GM20431 (cell line): ENCODE measurements around the gene SYT3.
"Not testable (repeated sequence)": the region's sequence is repeated elsewhere in the genome, so short reads cannot be mapped to it uniquely, and the experiment has no call there.

Experiments used
- in situ Hi-C: fragments of 300-500 bp; cut with MseI, MboI; formaldehyde crosslinking; loops from one replicate; pipeline ENCODE4 v1.15.0; 2020; ENCODE audit warnings: low sequenced_read_pairs; ENCODE audit not compliant: unreplicated experiment

Gene SYT3

DNA sequence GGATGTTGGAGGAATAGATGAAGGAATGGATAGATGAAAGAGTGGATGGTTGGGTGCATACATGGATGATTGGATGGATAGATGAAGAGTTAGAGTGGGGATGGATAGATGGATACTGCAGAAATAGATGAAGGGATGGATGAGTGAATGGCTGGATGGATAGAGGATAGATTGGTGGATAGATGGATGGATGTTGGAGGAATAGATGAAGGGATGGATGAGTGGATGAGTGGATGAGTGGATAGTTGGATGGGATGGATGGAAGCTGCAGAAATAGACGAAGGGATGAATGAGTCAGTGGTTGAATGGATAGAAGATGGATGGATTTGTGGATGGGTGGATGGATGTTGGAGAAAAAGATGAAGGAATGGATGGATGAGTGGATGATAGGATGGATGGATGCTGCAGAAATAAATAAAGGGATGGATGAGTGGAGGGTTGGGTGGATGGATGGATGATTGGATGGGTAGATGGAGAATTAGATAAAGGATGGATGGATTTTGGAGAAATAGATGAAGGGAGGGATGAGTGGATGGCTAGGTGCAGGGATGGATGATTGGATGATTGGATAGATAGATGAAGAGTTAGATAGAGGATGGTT is 4.7 kb upstream of the SYT3 start:
- in situ Hi-C loops = no loop called here

DNA sequence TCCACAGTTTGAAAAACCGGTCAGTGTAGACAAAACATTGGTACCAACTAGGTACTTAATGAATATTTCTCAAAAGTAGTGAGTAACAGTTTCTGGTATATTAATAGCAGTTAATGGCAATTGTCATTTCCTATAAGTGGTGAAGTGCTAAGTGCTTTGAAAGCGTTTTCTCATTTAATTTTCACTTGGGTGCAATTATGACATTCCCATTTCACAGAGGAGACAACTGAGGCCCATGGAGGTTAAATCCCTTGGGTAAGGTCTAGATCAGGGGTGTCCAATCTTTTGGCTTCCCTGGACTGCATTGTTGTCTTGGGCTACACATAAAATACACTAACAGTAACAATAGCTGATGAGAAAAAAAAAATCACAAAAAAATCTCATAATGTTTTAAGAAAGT is 687 bp upstream of the SYT3 start:
- in situ Hi-C loops = no loop called here

DNA sequence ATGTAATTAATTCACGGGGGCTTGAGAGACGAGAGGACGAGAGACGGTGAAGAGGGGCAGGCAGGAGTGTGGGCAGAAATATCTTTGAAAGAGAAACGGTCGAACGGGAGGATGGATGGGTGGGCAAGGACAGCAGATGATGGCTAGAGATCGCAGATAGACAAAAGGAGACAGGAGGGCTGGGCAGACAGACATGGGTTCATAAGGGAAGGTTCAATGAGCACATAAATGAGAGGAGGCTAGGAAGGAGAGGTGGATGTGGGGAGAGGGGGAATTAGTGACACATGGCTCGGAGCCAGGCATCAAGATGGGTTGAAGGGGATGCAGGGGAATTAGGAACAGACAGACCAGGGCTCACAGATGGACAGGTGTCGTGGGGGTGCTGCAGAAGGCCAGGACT is 1.1 kb downstream of the SYT3 start:
- in situ Hi-C loops = no loop called here

DNA sequence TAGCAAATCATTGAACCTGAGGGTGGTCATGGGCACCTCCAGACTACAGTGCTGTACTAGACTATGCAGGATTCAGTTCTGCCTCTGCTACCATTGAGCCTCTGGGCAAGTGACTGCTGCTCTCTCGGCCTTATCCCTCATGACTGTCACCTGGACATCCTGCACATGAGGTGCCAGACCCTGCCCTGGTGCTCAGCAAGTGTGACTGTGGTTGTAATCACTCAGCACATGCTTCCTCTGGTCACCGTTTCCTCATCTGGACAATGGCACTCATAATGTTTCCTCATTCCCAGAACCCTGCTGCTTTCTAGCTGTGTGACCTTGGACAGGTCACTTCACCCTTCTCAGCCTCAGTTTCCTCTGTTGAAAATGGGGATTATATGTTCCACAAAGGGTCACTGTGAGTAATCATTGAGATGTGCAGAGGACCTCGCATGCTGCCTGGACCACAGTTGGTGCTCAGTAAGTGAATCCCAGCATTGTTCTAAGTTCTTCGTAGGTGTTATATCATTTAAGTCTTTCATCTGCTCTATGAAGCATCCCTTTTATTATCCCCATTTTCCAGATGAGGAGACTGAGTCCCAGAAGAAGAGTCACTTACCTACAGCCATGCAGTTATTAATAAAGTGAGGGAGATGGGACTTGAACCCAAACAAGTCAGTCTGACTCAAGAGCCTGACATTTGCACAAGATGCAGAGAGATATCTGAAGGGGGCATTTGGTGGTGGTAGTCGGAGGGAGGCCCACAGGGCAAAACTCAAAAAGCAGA is 3.2 kb downstream of the SYT3 start:
- in situ Hi-C loops = no loop called here

DNA sequence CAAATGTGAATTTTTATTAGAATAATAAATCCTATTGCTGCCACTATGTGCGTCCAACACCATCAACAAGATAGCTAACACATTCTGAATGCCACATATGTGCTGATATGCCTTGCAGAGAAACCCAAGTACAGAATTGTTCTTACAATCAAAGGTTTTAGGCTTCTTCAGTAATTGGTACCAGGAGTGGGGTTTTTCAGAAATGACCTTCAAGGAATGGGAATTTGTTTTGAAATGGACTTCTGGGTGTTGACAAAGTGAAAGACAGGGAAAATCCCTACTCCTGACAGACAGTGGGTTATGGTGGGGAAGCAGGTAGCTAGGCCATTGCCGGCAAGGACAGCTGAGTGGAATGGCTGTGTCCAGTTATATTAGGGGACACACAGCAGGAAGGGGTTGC is 5.7 kb downstream of the SYT3 start:
- in situ Hi-C loops = no loop called here

DNA sequence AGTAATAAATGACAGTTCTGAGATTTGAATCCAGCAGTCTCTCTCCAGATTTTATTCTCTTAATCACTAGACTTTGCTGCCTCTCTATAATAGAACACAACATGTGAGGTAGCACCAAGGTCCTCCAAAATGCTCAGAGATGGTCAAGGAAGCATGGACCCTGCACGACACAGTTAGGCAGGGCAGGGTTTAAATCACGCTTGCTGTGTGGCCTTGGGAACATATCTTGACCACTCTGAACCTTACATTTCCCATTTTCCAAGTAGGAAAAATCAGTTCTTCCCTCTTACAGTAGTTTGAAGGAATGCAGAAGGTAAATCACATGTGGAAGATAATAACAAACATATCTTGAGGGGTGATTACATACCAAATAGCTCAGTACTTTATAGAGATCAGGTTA is 6.3 kb downstream of the SYT3 start:
- in situ Hi-C loops = no loop called here

DNA sequence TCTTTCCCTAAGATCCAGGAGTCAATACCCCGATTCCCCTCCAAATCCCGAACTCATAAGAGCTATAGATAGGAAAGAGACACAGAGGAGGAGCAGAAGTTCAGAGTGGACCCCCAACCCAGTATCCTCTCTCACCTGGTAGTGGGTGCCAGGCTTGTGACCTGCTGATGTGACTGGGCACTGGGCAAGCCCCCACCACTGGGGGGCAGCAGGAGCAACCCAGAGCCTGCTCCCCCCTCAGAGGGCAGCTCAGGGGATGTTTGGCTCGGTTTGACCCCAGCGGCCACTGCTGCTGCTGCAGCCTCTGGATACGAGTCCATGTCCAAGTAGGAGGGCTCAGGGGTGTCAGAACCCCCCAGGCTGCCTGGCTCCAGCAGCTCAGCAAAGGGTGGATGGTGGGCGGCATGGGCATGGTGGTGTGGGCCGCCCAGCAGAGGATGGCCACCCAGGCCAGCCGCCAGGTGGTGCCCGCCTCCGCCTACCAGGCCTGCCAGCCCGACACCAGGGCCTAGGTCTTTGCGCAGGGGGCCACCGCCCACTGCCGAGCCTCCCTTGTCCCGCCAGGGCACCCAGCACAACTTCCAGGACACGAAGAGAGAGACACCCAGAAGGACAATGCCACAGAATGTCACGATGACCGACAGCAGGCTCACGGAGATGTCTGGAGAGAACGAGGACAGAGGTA is 7.4 kb downstream of the SYT3 start:
- in situ Hi-C loops = no loop called here

DNA sequence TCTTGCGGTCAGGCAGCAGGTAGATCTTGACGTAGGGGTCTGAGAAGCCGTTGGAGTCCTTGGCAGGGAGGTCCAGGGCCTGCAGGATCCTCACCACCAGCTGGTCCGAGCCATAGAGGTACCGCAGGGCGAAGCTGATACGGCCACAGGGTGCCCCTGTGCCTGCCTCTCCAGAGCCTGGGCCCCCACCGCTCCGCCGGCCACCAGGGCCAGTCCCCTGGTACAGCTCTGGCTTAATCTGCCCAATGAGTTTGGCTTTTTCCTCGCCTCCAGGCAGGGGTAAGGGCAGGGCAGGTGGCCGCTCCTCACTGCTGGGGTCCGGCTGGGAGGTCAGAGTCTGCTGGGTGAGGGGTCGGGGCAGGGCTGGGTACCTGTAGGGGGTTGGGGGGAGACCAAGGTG is 9.9 kb downstream of the SYT3 start:
- in situ Hi-C loops = no loop called here

DNA sequence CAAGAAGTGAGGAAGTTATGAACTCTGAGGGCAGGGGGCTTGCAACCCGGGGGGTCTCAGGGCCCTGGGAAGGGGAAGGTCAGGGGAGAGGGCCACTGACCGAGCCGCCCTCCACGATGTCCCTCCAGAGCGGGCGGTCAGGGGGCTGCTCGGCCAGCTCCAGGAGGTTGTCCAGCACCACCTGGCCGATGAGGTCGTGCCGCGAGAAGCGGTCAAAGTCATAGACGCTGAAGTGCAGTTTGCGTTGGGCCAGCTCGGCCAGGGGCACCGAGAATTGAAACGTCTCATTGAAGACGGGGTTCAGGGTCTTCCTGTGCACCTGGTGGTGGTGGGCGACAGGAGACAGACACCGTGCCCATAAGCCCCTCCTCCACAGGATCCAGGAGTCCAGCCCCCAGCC is 10.5 kb downstream of the SYT3 start:
- in situ Hi-C loops = no loop called here

DNA sequence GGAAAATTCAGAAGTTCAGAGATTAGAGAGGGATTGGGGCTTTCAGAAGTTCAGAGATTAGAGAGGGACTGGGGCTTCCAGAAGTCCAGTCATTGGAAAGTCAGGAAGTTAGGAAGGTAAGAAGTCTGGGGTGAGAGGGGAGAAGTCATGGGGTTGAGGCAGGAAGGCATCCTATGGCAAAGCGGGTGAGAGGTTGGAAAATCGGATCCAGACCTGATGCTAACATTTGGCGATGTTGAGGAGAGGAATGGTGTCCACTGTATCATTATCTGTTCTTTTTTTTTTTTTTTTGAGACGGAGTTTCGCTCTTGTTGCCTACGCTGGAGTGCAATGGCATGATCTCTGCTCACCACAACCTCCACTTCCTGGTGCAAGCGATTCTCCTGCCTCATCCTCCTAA is 11.1 kb downstream of the SYT3 start:
- in situ Hi-C loops = no loop called here

DNA sequence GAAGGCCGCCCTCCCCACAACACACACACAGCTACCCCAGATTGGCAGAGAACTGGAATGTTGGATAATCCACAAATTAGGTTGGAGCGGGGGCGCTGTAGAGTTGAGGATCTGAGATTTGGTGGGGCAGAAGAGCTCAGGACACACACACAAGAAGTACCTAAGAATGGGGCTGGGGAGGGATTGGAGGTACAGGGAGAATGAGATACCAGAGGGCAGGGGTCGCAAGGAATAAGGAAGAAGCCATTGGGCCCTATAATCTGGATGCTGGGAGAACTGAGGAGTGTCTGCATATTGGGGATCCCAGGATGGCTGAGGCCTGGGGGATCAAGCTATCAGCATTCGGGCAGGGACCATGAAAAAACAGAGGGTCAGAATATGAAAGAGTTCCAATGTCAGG is 11.5 kb downstream of the SYT3 start:
- in situ Hi-C loops = no loop called here

DNA sequence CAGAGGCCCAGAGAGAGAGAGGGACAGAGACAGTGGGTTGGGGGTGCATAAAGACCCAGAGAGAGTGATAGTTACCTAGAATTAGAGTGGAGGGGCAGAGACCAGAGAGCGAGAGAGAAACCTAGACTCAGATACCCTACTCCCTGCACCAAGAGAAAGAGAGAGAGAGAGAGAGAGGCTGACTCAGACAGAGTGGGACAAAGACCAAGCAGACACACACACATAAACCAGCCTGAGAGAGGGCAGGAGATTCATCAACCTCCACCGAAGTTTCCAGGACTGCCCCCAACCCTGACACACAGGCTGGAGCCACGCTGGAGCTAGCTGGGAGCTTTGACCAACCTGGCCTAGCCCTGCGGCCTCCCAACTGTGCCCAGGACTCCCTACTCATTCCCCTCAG is 12.9 kb downstream of the SYT3 start:
- in situ Hi-C loops = no loop called here

DNA sequence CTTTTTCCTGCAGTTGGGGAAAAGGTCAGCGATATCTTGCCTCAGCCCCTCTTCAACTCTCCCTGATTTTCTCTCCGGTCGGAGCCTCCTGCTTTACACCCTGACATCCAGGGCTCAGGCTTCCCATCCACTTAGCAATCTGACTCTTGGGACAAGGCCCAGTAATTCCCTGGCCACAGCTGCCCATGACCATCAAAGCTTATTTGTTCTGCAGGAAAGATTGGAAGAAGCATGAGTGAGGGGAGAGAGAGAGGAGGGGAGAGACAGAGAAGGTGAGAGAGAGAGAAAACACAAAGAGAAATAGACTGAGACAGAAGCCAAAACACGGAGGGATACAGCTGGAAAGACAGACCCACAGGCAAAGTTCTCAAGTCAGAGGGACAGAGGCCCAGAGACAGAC is 13.7 kb downstream of the SYT3 start:
- in situ Hi-C loops = no loop called here

DNA sequence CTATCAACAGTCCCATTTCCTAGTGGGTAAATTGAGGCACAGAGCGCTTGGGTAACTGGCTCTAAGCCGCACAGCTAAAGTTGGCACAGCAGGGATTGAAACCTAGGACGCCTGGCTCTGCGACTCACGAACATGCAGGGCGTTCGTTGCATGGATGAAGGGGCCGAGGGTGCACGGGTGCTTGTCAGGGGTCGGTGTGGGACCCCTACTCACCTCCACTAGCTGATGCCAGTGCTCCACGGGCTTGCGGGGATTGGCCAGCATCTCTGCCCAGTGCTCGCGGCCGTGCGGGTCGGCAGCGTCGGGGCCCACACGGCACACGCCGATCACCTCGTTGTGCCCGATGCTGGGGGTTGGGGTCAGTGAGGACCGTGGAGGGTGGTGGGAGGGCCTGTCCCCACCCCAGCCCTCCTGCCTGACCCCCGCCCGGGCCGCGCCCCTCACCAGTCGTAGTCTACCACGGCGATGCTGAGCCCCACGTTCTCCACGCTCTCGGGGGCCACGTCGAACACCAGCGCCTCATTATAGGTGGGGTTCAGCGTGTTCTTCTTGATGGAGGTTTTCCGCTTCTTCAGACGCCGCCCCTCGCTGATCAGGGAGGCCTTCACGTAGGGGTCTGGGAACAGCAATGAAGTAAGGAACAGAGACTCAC is 14.6 kb downstream of the SYT3 start:
- in situ Hi-C loops = no loop called here

DNA sequence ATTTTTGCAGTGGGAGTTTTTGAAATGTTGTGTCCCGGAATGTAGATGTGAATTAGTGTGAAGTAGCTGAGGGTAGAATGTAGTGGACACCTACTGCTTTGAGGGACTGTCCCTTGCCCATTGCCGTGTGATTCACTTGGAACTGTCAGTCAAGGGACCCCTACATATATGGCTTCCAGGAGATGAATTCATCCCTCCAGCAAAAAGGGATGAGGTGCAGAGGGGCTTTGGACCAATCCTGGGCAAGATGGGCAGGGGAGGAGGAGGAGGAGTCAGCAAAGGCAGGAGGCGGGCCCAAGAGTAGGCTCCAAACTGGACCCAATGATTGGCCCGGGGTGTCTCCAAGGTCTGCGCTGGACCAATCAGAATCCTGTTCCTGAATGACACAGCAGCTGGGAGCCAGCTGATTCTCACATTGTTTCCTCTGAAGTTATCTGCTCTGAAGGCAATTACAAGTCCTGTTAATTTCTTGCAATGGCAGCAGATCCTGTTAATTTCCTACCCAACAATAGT is 19.2 kb downstream of the SYT3 start:
- in situ Hi-C loops = not testable (repeated sequence)

DNA sequence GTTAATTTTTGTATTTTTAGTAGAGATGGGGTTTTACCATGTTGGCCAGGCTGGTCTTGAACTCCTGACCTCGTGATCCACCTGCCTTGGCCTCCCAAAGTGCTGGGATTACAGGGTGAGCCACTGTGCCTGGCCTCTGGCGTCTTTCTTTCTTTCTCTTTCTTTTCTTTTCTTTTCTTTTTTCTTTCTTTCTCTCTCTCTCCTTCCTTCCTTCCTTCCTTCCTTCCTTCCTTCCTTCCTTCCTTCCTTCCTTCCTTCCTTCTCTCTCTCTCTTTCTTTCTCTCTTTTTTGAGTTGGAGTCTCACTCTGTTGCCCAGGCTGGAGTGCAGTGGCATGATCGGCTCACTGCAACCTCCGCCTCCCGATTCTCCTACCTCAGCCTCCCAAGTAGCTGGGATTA is 20.5 kb downstream of the SYT3 start:
- in situ Hi-C loops = not testable (repeated sequence)

DNA sequence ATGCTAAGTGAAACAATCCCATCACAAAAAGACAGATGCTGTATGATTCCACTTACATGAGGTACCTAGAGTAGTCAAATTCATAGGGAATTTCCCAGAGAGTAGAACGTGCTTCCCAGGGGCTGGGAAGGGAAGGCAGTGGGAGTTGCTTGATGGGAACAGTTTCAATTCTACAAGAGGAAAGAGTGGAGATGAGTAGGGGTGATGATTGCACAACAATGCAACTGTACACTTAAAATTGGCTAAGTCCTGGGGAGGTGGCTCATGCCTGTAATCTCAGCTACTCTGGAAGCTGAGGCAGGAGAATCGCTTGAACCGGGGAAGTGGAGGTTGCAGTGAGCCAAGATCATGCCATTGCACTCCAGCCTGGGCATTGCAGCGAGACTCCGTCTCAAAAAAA is 21.3 kb downstream of the SYT3 start:
- in situ Hi-C loops = not testable (repeated sequence)

DNA sequence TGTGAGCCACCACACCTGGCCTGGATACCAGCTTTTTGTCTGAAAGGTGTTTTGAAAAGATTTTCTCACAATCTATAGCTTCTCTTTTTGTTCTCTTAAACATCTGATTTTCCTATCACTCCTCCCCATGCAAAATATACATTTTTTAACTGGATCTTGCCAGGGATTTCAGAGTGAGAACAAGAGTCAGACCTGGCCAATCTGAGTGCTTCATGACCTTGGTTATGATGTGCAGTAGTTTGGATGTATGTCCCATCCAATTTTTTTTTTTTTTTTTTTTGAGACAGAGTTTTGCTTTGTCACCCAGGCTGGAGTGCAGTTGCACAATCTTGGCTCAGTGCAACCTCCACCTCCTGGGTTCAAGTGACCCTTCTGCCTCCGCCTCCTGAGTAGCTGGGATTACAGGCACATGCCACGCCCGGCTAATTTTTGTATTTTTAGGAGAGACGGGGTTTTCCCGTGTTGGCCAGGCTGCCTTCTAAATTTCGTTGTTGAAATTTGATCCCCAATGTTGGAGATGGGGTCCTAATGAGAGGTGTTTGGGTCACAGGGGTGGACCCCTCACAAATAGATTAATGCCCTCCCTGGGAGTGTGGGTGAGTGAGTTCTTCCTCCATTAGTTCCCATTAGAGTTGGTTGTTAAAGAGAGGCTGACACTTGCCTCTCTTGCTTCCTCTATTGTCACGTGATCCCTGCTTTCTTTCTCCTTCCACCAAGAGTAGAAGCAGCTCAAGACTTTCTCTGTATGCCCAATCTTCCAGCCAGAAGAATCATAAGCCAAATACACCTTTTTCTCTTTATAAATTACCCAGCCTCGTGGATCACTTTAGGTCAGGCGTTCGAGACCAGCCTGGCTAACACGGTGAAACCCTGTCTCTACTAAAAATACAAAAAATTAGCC is 26.9 kb downstream of the SYT3 start:
- in situ Hi-C loops = not testable (repeated sequence)

DNA sequence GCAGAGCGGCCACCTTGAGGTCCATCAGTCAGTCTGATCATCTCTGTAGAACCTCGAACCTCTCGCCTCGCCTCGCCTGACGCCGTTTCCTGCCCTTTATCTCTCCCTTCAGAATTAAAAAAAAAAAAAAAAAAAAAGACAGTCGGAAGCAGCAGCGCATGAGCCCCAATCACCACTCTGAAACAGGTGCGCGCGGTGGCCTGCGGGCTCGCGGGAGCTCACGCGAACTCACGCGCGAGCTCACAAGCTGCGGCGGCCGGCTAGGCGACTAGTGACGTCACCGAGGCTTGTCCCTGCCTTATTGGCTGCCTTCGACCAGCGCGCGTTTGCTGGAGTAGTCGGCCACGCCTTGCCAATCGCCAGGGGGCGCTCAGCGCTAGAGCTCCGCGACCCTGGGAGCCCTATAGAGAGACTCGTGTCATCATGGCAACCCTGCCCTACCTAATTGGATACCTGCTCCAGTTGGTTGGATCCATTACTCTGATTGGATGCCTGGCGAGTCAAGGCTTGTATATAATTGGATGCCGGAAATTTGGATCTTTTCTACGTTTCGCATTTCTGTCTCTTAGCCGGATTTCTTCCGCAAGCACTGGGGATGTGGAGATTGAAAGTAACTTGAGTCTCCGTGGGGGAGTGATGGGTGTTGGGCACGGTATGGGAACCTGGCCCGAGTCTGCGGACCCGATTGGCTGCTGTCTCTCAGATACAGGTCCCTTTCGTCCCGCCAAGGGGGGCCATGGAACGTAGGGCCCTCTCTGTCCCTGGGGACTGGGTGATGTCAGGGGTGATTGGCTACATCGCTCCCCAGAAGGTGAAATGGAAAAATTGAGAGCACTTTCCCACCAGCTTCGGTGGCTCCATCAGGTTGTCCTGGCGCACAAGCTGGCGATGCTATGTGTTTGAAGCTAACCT is 31.6 kb downstream of the SYT3 start:
- in situ Hi-C loops = no loop called here
